Osteocyte (in vitro differentiated cells): ENCODE results near the gene JSRP1. TPM values are rescaled to one million over a fixed set of nuclear protein-coding genes. Genes with fewer than 3 reads are reported as not detected.

Experiments used
- DNase-seq: peaks from one replicate; pipeline ENCODE4 v3.0.0; 2021; ENCODE audit warnings: mixed read lengths; ENCODE audit not compliant: unreplicated experiment; ENCODE audit errors: extremely low spot score
- H3K27ac Mint-ChIP-seq: one replicate; pipeline ENCODE4 v1.8.0; 2021; ENCODE audit warnings: mild to moderate bottlenecking, mixed read lengths; ENCODE audit not compliant: unreplicated experiment
- H3K27me3 Mint-ChIP-seq: one replicate; pipeline ENCODE4 v1.8.0; 2021; ENCODE audit warnings: mixed read lengths; ENCODE audit not compliant: unreplicated experiment
- H3K36me3 Mint-ChIP-seq: one replicate; pipeline ENCODE4 v1.8.0; 2021; ENCODE audit warnings: mixed read lengths; ENCODE audit not compliant: unreplicated experiment
- H3K4me1 Mint-ChIP-seq: one replicate; pipeline ENCODE4 v1.8.0; 2021; ENCODE audit warnings: mixed read lengths; ENCODE audit not compliant: unreplicated experiment
- H3K4me3 Mint-ChIP-seq: one replicate; pipeline ENCODE4 v1.8.0; 2021; ENCODE audit warnings: mild to moderate bottlenecking, moderate library complexity, mixed read lengths; ENCODE audit not compliant: unreplicated experiment
- H3K9me3 Mint-ChIP-seq: one replicate; pipeline ENCODE4 v1.8.0; 2021; ENCODE audit warnings: mixed read lengths; ENCODE audit not compliant: unreplicated experiment
- CTCF ChIP-seq: fragments of 200-600 bp; sonication (generic); IDR thresholded peaks from 2 replicates; pipeline ENCODE4 v1.5.0; 2021; ENCODE audit warnings: antibody characterized with exemption, mild to moderate bottlenecking, moderate library complexity
- long read RNA-seq: library from polyadenylated mRNA; unstranded; transcript quantifications from one replicate; pipeline ENCODE4 v2.0.0, GENCODE V29; 2021
- total RNA-seq: library from RNA; stranded (reverse); gene quantifications from 2 replicates; pipeline ENCODE4 v1.2.1, GENCODE V29; 2021

JSRP1 gene
- total RNA-seq: not detected in 2 replicates
- long read RNA-seq: 0 reads

- H3K4me1 Mint-ChIP-seq: peaks cover 13% of the 10 kb centered on the region
- H3K27ac Mint-ChIP-seq: no peak within 1 kb of the TSS
- H3K9me3 Mint-ChIP-seq: no peaks in the 10 kb centered on the region
- no peaks in the 10 kb centered on the region for H3K27me3 Mint-ChIP-seq
- no peak for TF ChIP-seq CTCF
- H3K4me3 Mint-ChIP-seq: no peak within 1 kb of the TSS
- H3K36me3 Mint-ChIP-seq: no peaks in the 10 kb centered on the region
- DNase-seq: no peak
These were observed at the start of gene JSRP1 for GRCh38 chr19:2255982-2256685. Gene JSRP1 (minus strand): TSS chr19:2256417. CDS start chr19:2255314, 1,103 bp downstream.

- Mint-ChIP-seq H3K27me3 (peaks cover 9% of the 10 kb centered on the region), H3K27ac (no peak overlapping the region), H3K9me3 (no peaks in the 10 kb centered on the region), H3K36me3 (no peaks in the 10 kb centered on the region), H3K4me1 (peaks cover 19% of the 10 kb centered on the region), H3K4me3 (no peak overlapping the region)
- no peak for TF ChIP-seq CTCF
- DNase-seq: no peak
These were observed 49.4 kb upstream of the JSRP1 start for GRCh38 chr19:2305452-2306280.

- no peak for TF ChIP-seq CTCF
- Mint-ChIP-seq H3K36me3 (no peaks in the 10 kb centered on the region), H3K9me3 (no peaks in the 10 kb centered on the region), H3K27me3 (peaks cover 5% of the 10 kb centered on the region), H3K4me1 (peaks cover 7% of the 10 kb centered on the region), H3K27ac (no peak overlapping the region), H3K4me3 (no peak overlapping the region)
- no peak for DNase-seq
These were observed 47.1 kb upstream of the JSRP1 start for GRCh38 chr19:2303211-2303798.

GRCh38 chr19:2302319-2303210, 46.3 kb upstream of the JSRP1 start:
- H3K4me3 Mint-ChIP-seq: no peak overlapping the region
- H3K27me3 Mint-ChIP-seq: peaks cover 5% of the 10 kb centered on the region
- TF ChIP-seq CTCF: no peak
- no peak for DNase-seq
- H3K27ac Mint-ChIP-seq: no peak overlapping the region
- peaks cover 7% of the 10 kb centered on the region for H3K4me1 Mint-ChIP-seq
- no peaks in the 10 kb centered on the region for H3K36me3 Mint-ChIP-seq
- no peaks in the 10 kb centered on the region for H3K9me3 Mint-ChIP-seq
